Endothelial cell (in vitro differentiated cells): ENCODE results near the gene CALML3. TPM values are rescaled to one million over a fixed set of nuclear protein-coding genes. Genes with fewer than 3 reads are reported as not detected.

Experiments used
- DNase-seq: peaks from one replicate; pipeline ENCODE4 v3.0.0; 2021; ENCODE audit warnings: low spot score
- H3K27ac Mint-ChIP-seq: one replicate; pipeline ENCODE4 v1.8.0; 2021; ENCODE audit warnings: mixed read lengths, inconsistent platforms; ENCODE audit not compliant: unreplicated experiment
- H3K27me3 Mint-ChIP-seq: one replicate; pipeline ENCODE4 v1.8.0; 2021; ENCODE audit warnings: mild to moderate bottlenecking, moderate library complexity, mixed read lengths, inconsistent platforms; ENCODE audit not compliant: unreplicated experiment
- H3K36me3 Mint-ChIP-seq: one replicate; pipeline ENCODE4 v1.8.0; 2021; ENCODE audit warnings: mild to moderate bottlenecking, low read depth, mixed read lengths, inconsistent platforms; ENCODE audit not compliant: unreplicated experiment
- H3K4me1 Mint-ChIP-seq: one replicate; pipeline ENCODE4 v1.8.0; 2021; ENCODE audit warnings: mild to moderate bottlenecking, mixed read lengths, inconsistent platforms; ENCODE audit not compliant: unreplicated experiment
- H3K4me3 Mint-ChIP-seq: one replicate; pipeline ENCODE4 v1.8.0; 2021; ENCODE audit warnings: mild to moderate bottlenecking, mixed read lengths, inconsistent platforms; ENCODE audit not compliant: unreplicated experiment
- H3K9me3 Mint-ChIP-seq: one replicate; pipeline ENCODE4 v1.8.0; 2021; ENCODE audit warnings: mixed read lengths, inconsistent platforms; ENCODE audit not compliant: unreplicated experiment
- CTCF ChIP-seq: fragments of 200-600 bp; sonication (generic); IDR thresholded peaks from one replicate; pipeline ENCODE4 v1.5.0; 2021; ENCODE audit warnings: antibody characterized with exemption; ENCODE audit not compliant: unreplicated experiment
- total RNA-seq: library from RNA; stranded (reverse); fragmentation: NEBNext Ultra II Directional; extraction: Animal tissue kit (Norgen Biotek cat#: 25700); gene quantifications from one replicate; pipeline ENCODE4 v1.2.1, GENCODE V29; 2021; ENCODE audit not compliant: unreplicated experiment

The CALML3 gene
- total RNA-seq, 1 donor from 2014 or later, result not detected

DNA sequence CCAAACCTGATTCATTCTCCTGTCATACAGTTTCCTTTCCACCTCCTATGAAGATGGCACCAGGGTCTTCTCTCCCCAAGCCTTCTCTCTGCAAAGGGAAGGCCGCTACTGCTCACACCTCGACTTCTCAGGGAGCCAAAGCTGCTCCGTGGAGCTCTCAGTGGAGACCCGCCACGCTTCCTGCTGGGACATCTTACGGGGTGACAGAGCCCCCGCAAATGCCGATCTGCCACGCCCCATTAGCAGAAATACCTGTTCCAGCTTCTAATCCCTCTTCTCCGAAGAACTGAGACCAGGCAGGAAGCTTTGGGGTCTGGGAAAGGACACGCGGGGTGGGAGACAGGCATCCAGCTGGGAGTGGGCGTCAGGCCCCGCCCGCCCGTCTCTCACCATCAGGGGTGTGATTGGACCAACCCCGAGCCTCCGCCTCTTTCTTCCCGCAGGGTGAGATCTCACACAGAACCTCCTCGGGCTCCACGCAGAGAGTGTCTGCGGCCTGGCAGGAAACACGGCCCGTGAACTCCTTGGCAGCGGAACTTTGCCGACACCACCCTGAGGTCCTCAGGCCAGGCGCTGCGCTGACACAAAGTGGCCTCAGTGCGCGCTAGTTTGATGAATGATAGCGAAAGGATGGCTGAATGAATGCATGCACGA lies 13.4 kb upstream of the CALML3 start:
- peaks cover 9% of the 10 kb centered on the region for H3K27me3 Mint-ChIP-seq
- H3K27ac Mint-ChIP-seq, result no peak overlapping the region
- TF ChIP-seq CTCF, result no peak
- peaks cover 19% of the 10 kb centered on the region for H3K4me1 Mint-ChIP-seq
- H3K9me3 Mint-ChIP-seq, result no peaks in the 10 kb centered on the region
- DNase-seq, result no peak
- peaks cover 4% of the 10 kb centered on the region for H3K36me3 Mint-ChIP-seq
- no peak overlapping the region for H3K4me3 Mint-ChIP-seq

- Mint-ChIP-seq H3K4me1 (peaks cover 19% of the 10 kb centered on the region), H3K27me3 (peaks cover 9% of the 10 kb centered on the region), H3K27ac (no peak overlapping the region)
Observed at GRCh38 chr10:5511885-5512280, 12.9 kb upstream of the CALML3 start.

GRCh38 chr10:5512331-5512730 lies 12.4 kb upstream of the CALML3 start:
- Mint-ChIP-seq H3K4me3 (no peak overlapping the region), H3K36me3 (peaks cover 4% of the 10 kb centered on the region), H3K27me3 (peaks cover 9% of the 10 kb centered on the region), H3K4me1 (peaks cover 19% of the 10 kb centered on the region), H3K9me3 (no peaks in the 10 kb centered on the region), H3K27ac (no peak overlapping the region)
- TF ChIP-seq CTCF, result no peak
- DNase-seq, result no peak

More at GRCh38 chr10:5511885-5512280, 12.9 kb upstream of the CALML3 start:
- Mint-ChIP-seq H3K36me3 (peaks cover 4% of the 10 kb centered on the region), H3K9me3 (no peaks in the 10 kb centered on the region), H3K4me3 (no peak overlapping the region)
- no peak for DNase-seq
- no peak for TF ChIP-seq CTCF

DNA sequence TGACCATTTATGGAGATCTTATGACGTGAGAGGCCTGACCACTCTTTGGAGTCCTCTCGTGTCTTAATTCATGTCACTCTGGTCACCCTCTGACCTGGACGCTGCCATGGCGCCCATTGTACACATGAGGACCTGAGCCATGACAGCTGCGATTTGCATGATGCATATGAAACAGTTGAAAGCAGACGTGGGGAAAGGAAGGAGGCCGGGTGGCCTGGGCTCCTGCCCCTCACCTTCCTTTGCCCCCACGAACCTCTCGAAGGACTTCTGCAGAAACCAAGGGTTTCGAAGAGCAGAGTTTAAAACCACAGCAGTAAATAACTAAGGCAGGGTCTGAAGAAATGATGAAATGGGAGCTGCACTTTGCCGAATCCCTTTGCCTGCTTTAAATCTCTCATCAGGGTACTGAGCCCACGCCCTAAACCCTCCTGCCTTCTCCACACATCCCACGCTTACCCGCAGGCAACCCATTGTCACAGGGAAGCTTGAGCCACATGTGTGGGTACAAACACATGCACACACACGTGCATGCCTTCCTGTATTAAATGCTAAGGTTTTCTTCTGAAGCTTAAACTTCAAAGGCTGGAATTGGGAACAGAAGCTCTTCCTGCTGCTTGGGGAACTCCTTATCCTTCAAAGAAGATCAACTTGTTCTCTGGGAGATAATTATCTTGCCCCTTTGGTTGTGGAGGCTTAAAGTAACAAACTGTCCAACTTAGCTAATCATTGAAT lies 11.7 kb upstream of the CALML3 start:
- Mint-ChIP-seq H3K27me3 (peaks cover 8% of the 10 kb centered on the region), H3K27ac (no peak overlapping the region), H3K4me3 (peak overlapping the region; percentile 10)

More for the DNA sequence above, 11.7 kb upstream of the CALML3 start:
- no peaks in the 10 kb centered on the region for H3K9me3 Mint-ChIP-seq
- peaks cover 4% of the 10 kb centered on the region for H3K36me3 Mint-ChIP-seq
- no peak for DNase-seq
- peaks cover 19% of the 10 kb centered on the region for H3K4me1 Mint-ChIP-seq
- TF ChIP-seq CTCF, result no peak
